ENCODE data around the gene INSIG2. TPM values are rescaled to one million over a fixed set of nuclear protein-coding genes. Genes with fewer than 3 reads are reported as not detected.

Gene INSIG2
- total RNA-seq, 1 donor, result 9.5 TPM

GRCh38 chr2:118151831-118152230 is 63.6 kb downstream of the INSIG2 start:
- TF ChIP-seq, protein P1, sequence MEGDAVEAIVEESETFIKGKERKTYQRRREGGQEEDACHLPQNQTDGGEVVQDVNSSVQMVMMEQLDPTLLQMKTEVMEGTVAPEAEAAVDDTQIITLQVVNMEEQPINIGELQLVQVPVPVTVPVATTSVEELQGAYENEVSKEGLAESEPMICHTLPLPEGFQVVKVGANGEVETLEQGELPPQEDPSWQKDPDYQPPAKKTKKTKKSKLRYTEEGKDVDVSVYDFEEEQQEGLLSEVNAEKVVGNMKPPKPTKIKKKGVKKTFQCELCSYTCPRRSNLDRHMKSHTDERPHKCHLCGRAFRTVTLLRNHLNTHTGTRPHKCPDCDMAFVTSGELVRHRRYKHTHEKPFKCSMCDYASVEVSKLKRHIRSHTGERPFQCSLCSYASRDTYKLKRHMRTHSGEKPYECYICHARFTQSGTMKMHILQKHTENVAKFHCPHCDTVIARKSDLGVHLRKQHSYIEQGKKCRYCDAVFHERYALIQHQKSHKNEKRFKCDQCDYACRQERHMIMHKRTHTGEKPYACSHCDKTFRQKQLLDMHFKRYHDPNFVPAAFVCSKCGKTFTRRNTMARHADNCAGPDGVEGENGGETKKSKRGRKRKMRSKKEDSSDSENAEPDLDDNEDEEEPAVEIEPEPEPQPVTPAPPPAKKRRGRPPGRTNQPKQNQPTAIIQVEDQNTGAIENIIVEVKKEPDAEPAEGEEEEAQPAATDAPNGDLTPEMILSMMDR (IDR thresholded peaks at IDR 0.05; ENCODE audit: insufficient read depth, low read length), result no peak
- no peak for DNase-seq (ENCODE audit: low read depth)
- no peak overlapping the region for H3K4me3 ChIP-seq (ENCODE audit: low read depth, low read length)

DNA sequence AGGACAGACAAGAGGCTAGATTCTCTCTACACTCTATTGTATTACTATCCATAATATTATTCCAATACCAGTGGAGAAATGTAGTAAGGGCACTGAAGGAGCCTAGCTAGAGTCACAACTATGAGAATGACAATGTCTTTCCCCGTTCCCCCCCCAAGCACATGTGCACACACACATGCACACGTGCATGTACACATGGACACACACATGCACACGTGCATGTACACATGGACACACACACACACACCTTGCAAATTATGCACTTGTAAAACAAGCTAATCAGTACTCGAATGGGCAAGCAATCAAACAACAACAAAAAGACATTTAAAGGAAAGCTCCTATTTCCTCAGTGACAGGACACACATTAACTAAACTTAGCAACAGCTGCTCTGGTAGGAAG is 65.2 kb downstream of the INSIG2 start:
- DNase-seq (ENCODE audit: low read depth), result no peak
- TF ChIP-seq, protein P1 (IDR thresholded peaks at IDR 0.05; ENCODE audit: insufficient read depth, low read length), result no peak
- no peak overlapping the region for H3K4me3 ChIP-seq (ENCODE audit: low read depth, low read length)

DNA sequence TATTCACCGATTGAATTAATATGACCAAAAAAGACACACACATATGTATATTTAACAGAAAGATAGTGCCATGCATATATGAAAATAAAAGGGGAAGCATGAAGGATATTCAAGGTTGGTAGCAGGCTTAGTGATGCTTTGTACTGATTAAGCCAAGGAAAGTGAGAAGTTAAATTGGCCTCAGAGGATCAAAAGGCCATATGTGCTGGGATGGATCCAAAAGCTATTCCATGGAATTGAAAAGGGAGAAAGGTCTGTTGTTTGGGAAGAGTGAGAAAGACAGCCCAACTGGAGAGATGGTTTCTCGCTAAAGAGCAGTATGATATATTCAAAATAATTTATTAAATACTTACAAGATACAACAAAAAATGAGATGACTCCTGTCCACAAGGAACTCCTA is 65.9 kb downstream of the INSIG2 start:
- TF ChIP-seq, protein P1 (IDR thresholded peaks at IDR 0.05; ENCODE audit: insufficient read depth, low read length), result no peak
- H3K4me3 ChIP-seq (ENCODE audit: low read depth, low read length), result no peak overlapping the region
- no peak for DNase-seq (ENCODE audit: low read depth)

Other genes starting within 250 kb of the INSIG2 start
- gene CCDC93, start 74.4 kb upstream of the INSIG2 start, total RNA-seq (ENCODE audit: low replicate concordance), result 23.9 and 30.5 TPM in 2 replicates

All from fibroblast of the aortic adventitia (primary cell).